HepG2 (cell line): ENCODE data around the gene ARHGAP15. TPM values are rescaled to one million over a fixed set of nuclear protein-coding genes. Genes with fewer than 3 reads are reported as not detected.

Experiments
- ATAC-seq: fragments of 200-7000 bp; cut with Tn5 transposase; 3 replicates; pipeline ENCODE4 v1.9.1; 2020; ENCODE audit warnings: mild to moderate bottlenecking, moderate library complexity
- BruUV-seq: library from RNA; stranded (reverse); fragments of 400-500 nt; replicated peaks from 2 replicates; lab custom pipeline; 2021; lab: Mats Ljungman, UMichigan
- CTCF ChIA-PET: fragments of 300-600 bp; formaldehyde crosslinking; extraction: SDS; loops from one replicate; lab custom pipeline; 2021; ENCODE audit warnings: low total read pairs, inconsistent platforms, low intra/inter-chr PET ratio; lab: Yijun Ruan, JAX
- POLR2A ChIA-PET: fragments of 350-600 bp; sonication (Branson Sonifier 250); formaldehyde crosslinking; loops from one replicate; lab custom pipeline; 2020; ENCODE audit warnings: antibody characterized with exemption, inconsistent platforms; lab: Yijun Ruan, JAX
- DNase-seq: peaks from one replicate; pipeline ENCODE4 v3.0.0-alpha.2; 2015; ENCODE audit warnings: low spot score
- FAIRE-seq: peaks from 3 replicates; lab custom pipeline; 2011; peaks lifted over from hg19 to GRCh38; lab: Jason Lieb, UNC
- H2AFZ ChIP-seq: one replicate; pipeline ENCODE4 v1.6.1; 2011; ENCODE audit warnings: low read length, inconsistent platforms
- H3K27ac ChIP-seq: fragments of 300-600 bp; 3 replicates; pipeline ENCODE4 v1.8.0; 2011; ENCODE audit warnings: mixed run types, mild to moderate bottlenecking, mixed read lengths, low read length, inconsistent platforms; ENCODE audit not compliant: insufficient read depth; ENCODE audit errors: extremely low read length
- H3K27me3 ChIP-seq, 2 experiments: fragments of 200-600 bp in 1 of 2; 2 replicates in 1 of 2; 3 replicates in 1 of 2; pipeline versions ENCODE4 v1.6.0 to v1.8.0; 2011; ENCODE audit warnings: low read length in 2 of 2, mild to moderate bottlenecking in 2 of 2, moderate library complexity in 2 of 2, inconsistent platforms in 1 of 2; ENCODE audit not compliant: insufficient read depth in 2 of 2, control insufficient read depth in 1 of 2
- H3K36me3 ChIP-seq, 2 experiments: fragments of 200-600 bp in 1 of 2; replicated peaks in 1 of 2; 2 replicates in 1 of 2; 3 replicates in 1 of 2; pipeline versions ENCODE4 v1.5.1 to v1.8.0; 2011; ENCODE audit warnings: low read length in 2 of 2, inconsistent platforms in 1 of 2; ENCODE audit not compliant: insufficient read depth in 2 of 2, control insufficient read depth in 1 of 2
- H3K4me1 ChIP-seq: 2 replicates; pipeline ENCODE4 v1.5.1; 2012; ENCODE audit warnings: low read length, inconsistent platforms; ENCODE audit not compliant: insufficient read depth
- H3K4me2 ChIP-seq: 2 replicates; pipeline ENCODE4 v1.6.0; 2011; ENCODE audit warnings: low read depth, low read length, inconsistent platforms
- H3K4me3 ChIP-seq, 3 experiments: fragments of 200-600 bp in 1 of 3; sonication (generic), shearing (Covaris generic) in 1 of 3; replicated peaks in 1 of 3; 2 replicates each; pipeline ENCODE4 v1.5.1; 2011 to 2016; ENCODE audit warnings: low read length in 3 of 3, inconsistent platforms in 2 of 3, low read depth in 2 of 3, mild to moderate bottlenecking in 2 of 3, control low read depth in 1 of 3, mixed read lengths in 1 of 3; ENCODE audit not compliant: insufficient read depth in 1 of 3
- H3K79me2 ChIP-seq: one replicate; pipeline ENCODE4 v1.6.1; 2011; ENCODE audit warnings: low read length, inconsistent platforms; ENCODE audit not compliant: insufficient read depth
- H3K9ac ChIP-seq: 2 replicates; pipeline ENCODE4 v1.6.0; 2011; ENCODE audit warnings: mild to moderate bottlenecking, low read depth, low read length, inconsistent platforms; ENCODE audit not compliant: insufficient read depth
- H3K9me3 ChIP-seq: 2 replicates; pipeline ENCODE4 v1.5.1; 2012; ENCODE audit warnings: mild to moderate bottlenecking, low read length
- H4K20me1 ChIP-seq: 2 replicates; pipeline ENCODE4 v1.6.0; 2011; ENCODE audit warnings: inconsistent platforms, mild to moderate bottlenecking, low read length, moderate library complexity; ENCODE audit not compliant: insufficient read depth
- CSRNP2 ChIP-seq: sonication (generic); formaldehyde crosslinking; conservative IDR thresholded peaks from 2 replicates; pipeline ENCODE4 v1.8.0; 2022; ENCODE audit warnings: low read depth, missing genetic modification reagents
- MAFK ChIP-seq, 2 experiments: IDR thresholded peaks in 1 of 2; conservative IDR thresholded peaks in 1 of 2; 2 replicates each; pipeline ENCODE4 v1.6.1; 2011; ENCODE audit warnings: improper control_type of control experiment in 2 of 2, low read length in 2 of 2
- RXRA ChIP-seq: sonication (generic); formaldehyde crosslinking; IDR thresholded peaks from 2 replicates; pipeline ENCODE4 v1.5.1; 2020; ENCODE audit warnings: missing genetic modification reagents
- SYNCRIP ChIP-seq: fragments of 200-400 bp; formaldehyde crosslinking; IDR thresholded peaks from 2 replicates; pipeline ENCODE4 v1.6.1; 2018; ENCODE audit warnings: mild to moderate bottlenecking, low read depth, low read length; ENCODE audit not compliant: insufficient read depth
- TFDP2 ChIP-seq: sonication (generic); formaldehyde crosslinking; IDR thresholded peaks from 2 replicates; pipeline ENCODE4 v1.4.0; 2020; ENCODE audit warnings: missing genetic modification reagents
- ZNF710 ChIP-seq: sonication (generic); formaldehyde crosslinking; IDR thresholded peaks from 2 replicates; pipeline ENCODE4 v1.5.0; 2020; ENCODE audit warnings: mild to moderate bottlenecking, missing genetic modification reagents, borderline replicate concordance
- ZSCAN9 ChIP-seq: IDR thresholded peaks from 2 replicates; pipeline ENCODE4 v1.6.1; 2016; ENCODE audit warnings: borderline replicate concordance
- in situ Hi-C: cut with HindIII; loops from 2 replicates; pipeline ENCODE4 v1.10.0; 2017; ENCODE audit warnings: low pct_unique_long_range_greater_than_20kb; ENCODE audit not compliant: extremely low pct_ligation_motif_present
- intact Hi-C: fragments of 100-400 bp; cut with micrococcal nuclease; formaldehyde crosslinking; loops from one replicate; pipeline ENCODE4 v1.10.0; 2022; ENCODE audit not compliant: unreplicated experiment
- polyA plus RNA-seq, 8 experiments: library from polyadenylated mRNA; depleted of rRNA in 3 of 8; stranded (reverse) in 7 of 8; unstranded in 1 of 8; fragments of >200 nt; fragmentation: Illumina TruSeq in 4 of 8; extraction: Trizol in 4 of 8; gene quantifications; 2 replicates each; pipeline versions ENCODE4 v1.2.1 to v1.2.3, GENCODE V29; 2011 to 2016; ENCODE audit warnings: low read depth in 4 of 8, missing spikeins in 1 of 8, mixed read lengths in 1 of 8; ENCODE audit not compliant: insufficient read depth in 1 of 8
- total RNA-seq, 5 experiments: library from RNA; depleted of rRNA; stranded (reverse); fragments of >200 nt; fragmentation: Illumina TruSeq; extraction: Trizol; gene quantifications; 2 replicates each; pipeline ENCODE4 v1.2.3, GENCODE V29; 2016; ENCODE audit warnings: low read depth in 1 of 5

Gene ARHGAP15
- total and polyA plus RNA-seq, 2 of the 13 experiments (the other 11 are each of a cell fraction or from before 2014, with no cell fraction given) = 0.04 TPM; not detected in 1

GRCh38 chr2:143463719-143464118 is 334.5 kb downstream of the ARHGAP15 start:
- intact Hi-C loops = no loop called here
- TF ChIP-seq SYNCRIP = no peak
- TF ChIP-seq ZNF710 (CRISPR knock-in tag) = no peak
- TF ChIP-seq CSRNP2 (CRISPR knock-in tag) = no peak
- TF ChIP-seq RXRA (CRISPR knock-in tag) = no peak
- no peak for TF ChIP-seq ZSCAN9
- TF ChIP-seq TFDP2 (CRISPR knock-in tag) = no peak
- no peak for TF ChIP-seq MAFK (conservative IDR thresholded peaks at IDR 0.05 in 1 of 2, IDR thresholded peaks at IDR 0.05 in 1 of 2; ENCODE audit: low read length in 2 of 2)
- H2AFZ ChIP-seq = no peak overlapping the region
- H3K79me2 ChIP-seq = no peaks in the 10 kb centered on the region
- ChIA-PET POLR2A (no interaction called here), CTCF (no interaction called here)
- no TSS peak for BruUV-seq
- in situ Hi-C loops = no loop called here
- DNase-seq (no peak), ATAC-seq (no peak), FAIRE-seq (no peak)
- H3K9me3 ChIP-seq = no peaks in the 10 kb centered on the region
- H3K4me1 ChIP-seq = no peaks in the 10 kb centered on the region
- H3K4me2 ChIP-seq = no peak overlapping the region
- no peak overlapping the region for H3K27ac ChIP-seq
- no peaks in the 10 kb centered on the region for H3K36me3 ChIP-seq
- no peak overlapping the region for H3K4me3 ChIP-seq
- no peaks in the 10 kb centered on the region for H3K27me3 ChIP-seq
- H3K9ac ChIP-seq = no peak overlapping the region
- H4K20me1 ChIP-seq = no peaks in the 10 kb centered on the region
